IMR-90 (cell line): ENCODE data around the gene EPB41L3. TPM values are rescaled to one million over a fixed set of nuclear protein-coding genes. Genes with fewer than 3 reads are reported as not detected.

Experiments used
- ATAC-seq: fragments of 200-7000 bp; cut with Tn5 transposase; 2 replicates; pipeline ENCODE4 v1.9.1; 2020; ENCODE audit warnings: low read depth, mild to moderate bottlenecking, moderate library complexity
- BruUV-seq: library from RNA; stranded (reverse); fragments of 400-500 nt; replicated peaks from 2 replicates; lab custom pipeline; 2021; lab: Mats Ljungman, UMichigan
- CTCF ChIA-PET: fragments of 300-600 bp; formaldehyde crosslinking; extraction: SDS; loops from one replicate; lab custom pipeline; 2021; ENCODE audit warnings: antibody characterized with exemption; lab: Yijun Ruan, JAX
- POLR2A ChIA-PET: fragments of 300-600 bp; sonication (Branson Sonifier 250); formaldehyde crosslinking; loops from one replicate; lab custom pipeline; 2022; ENCODE audit warnings: antibody characterized with exemption; ENCODE audit not compliant: unreplicated experiment; lab: Charles Lee
- DNase-seq: peaks from one replicate; pipeline ENCODE4 v3.0.0; 2013
- H2AFZ ChIP-seq: replicated peaks from 2 replicates; pipeline ENCODE3; 2013; ENCODE audit warnings: low read length, mild to moderate bottlenecking; ENCODE audit not compliant: poor library complexity
- H2AK5ac ChIP-seq: 2 replicates; pipeline ENCODE4 v1.6.1; 2013; ENCODE audit warnings: low read depth, low read length, inconsistent platforms
- H2AK9ac ChIP-seq: replicated peaks from 2 replicates; pipeline ENCODE3; 2013; ENCODE audit warnings: mild to moderate bottlenecking, low read depth, low read length, moderate library complexity; ENCODE audit not compliant: poor library complexity
- H2BK120ac ChIP-seq: 2 replicates; pipeline ENCODE4 v1.6.1; 2013; ENCODE audit warnings: low read depth, low read length, inconsistent platforms
- H2BK15ac ChIP-seq: 3 replicates; pipeline ENCODE4 v1.6.1; 2013; ENCODE audit warnings: low read depth, low read length, inconsistent platforms
- H2BK20ac ChIP-seq: 2 replicates; pipeline ENCODE4 v1.6.1; 2013; ENCODE audit warnings: low read depth, mild to moderate bottlenecking, inconsistent platforms, low read length, moderate library complexity
- H2BK5ac ChIP-seq: 2 replicates; pipeline ENCODE4 v1.6.1; 2013; ENCODE audit warnings: mild to moderate bottlenecking, low read depth, low read length, inconsistent platforms; ENCODE audit not compliant: poor library complexity, severe bottlenecking
- H3K14ac ChIP-seq: replicated peaks from 2 replicates; pipeline ENCODE4 v1.6.1; 2013; ENCODE audit warnings: low read depth, low read length, inconsistent platforms
- H3K18ac ChIP-seq: 2 replicates; pipeline ENCODE4 v1.6.1; 2013; ENCODE audit warnings: low read depth, low read length, control low read depth
- H3K23ac ChIP-seq: 2 replicates; pipeline ENCODE4 v1.6.1; 2013; ENCODE audit warnings: low read depth, low read length, inconsistent platforms
- H3K27ac ChIP-seq: 2 replicates; pipeline ENCODE4 v1.5.1; 2013; ENCODE audit warnings: mild to moderate bottlenecking, control low read depth, low read length; ENCODE audit not compliant: insufficient read depth
- H3K27me3 ChIP-seq: 2 replicates; pipeline ENCODE4 v1.6.1; 2013; ENCODE audit warnings: low read length; ENCODE audit not compliant: control insufficient read depth, insufficient read depth
- H3K36me3 ChIP-seq: 2 replicates; pipeline ENCODE4 v1.6.1; 2013; ENCODE audit warnings: low read length, mixed read lengths; ENCODE audit not compliant: control insufficient read depth, insufficient read depth
- H3K4ac ChIP-seq: 2 replicates; pipeline ENCODE4 v1.6.1; 2013; ENCODE audit warnings: low read depth, low read length, inconsistent platforms
- H3K4me1 ChIP-seq: 2 replicates; pipeline ENCODE4 v1.6.1; 2013; ENCODE audit warnings: low read length, mixed read lengths; ENCODE audit not compliant: control insufficient read depth, insufficient read depth
- H3K4me2 ChIP-seq: 2 replicates; pipeline ENCODE4 v1.6.1; 2013; ENCODE audit warnings: low read depth, mild to moderate bottlenecking, control low read depth, low read length, moderate library complexity
- H3K4me3 ChIP-seq: 2 replicates; pipeline ENCODE4 v1.5.1; 2013; ENCODE audit warnings: low read depth, mild to moderate bottlenecking, control low read depth, low read length, moderate library complexity; ENCODE audit not compliant: insufficient read depth
- H3K56ac ChIP-seq: 2 replicates; pipeline ENCODE4 v1.6.1; 2013; ENCODE audit warnings: low read length, inconsistent platforms; ENCODE audit not compliant: insufficient read depth; ENCODE audit errors: extremely low read depth
- H3K79me1 ChIP-seq, 2 experiments: 2 replicates each; pipeline ENCODE4 v1.6.1; 2013; ENCODE audit warnings: low read length in 2 of 2, inconsistent platforms in 1 of 2, low read depth in 1 of 2
- H3K9ac ChIP-seq: 2 replicates; pipeline ENCODE4 v1.6.1; 2013; ENCODE audit warnings: low read depth, low read length, control low read depth
- H3K9me1 ChIP-seq: 2 replicates; pipeline ENCODE4 v1.6.1; 2013; ENCODE audit warnings: low read length, inconsistent platforms; ENCODE audit not compliant: insufficient read depth
- H3K9me3 ChIP-seq: 2 replicates; pipeline ENCODE4 v1.6.1; 2013; ENCODE audit warnings: low read length; ENCODE audit not compliant: control insufficient read depth, insufficient read depth
- H4K20me1 ChIP-seq: 2 replicates; pipeline ENCODE4 v1.6.1; 2013; ENCODE audit warnings: low read length, inconsistent platforms; ENCODE audit not compliant: insufficient read depth
- H4K5ac ChIP-seq: 2 replicates; pipeline ENCODE4 v1.6.1; 2013; ENCODE audit warnings: mild to moderate bottlenecking, low read depth, low read length, control low read depth
- H4K8ac ChIP-seq, 2 experiments: 2 replicates each; pipeline ENCODE4 v1.6.1; 2013; ENCODE audit warnings: low read depth in 2 of 2, low read length in 2 of 2, control low read depth in 1 of 2, inconsistent platforms in 1 of 2
- H4K91ac ChIP-seq: 2 replicates; pipeline ENCODE4 v1.6.1; 2013; ENCODE audit warnings: low read depth, low read length, inconsistent platforms; ENCODE audit not compliant: insufficient read depth
- BHLHE40 ChIP-seq: fragments of 150-350 bp; IDR thresholded peaks from 2 replicates; pipeline ENCODE4 v1.6.1; 2016; ENCODE audit warnings: mild to moderate bottlenecking, low read depth, low read length
- CEBPB ChIP-seq: IDR thresholded peaks from 2 replicates; pipeline ENCODE4 v1.6.1; 2012; ENCODE audit warnings: low read depth, low read length, improper control_type of control experiment
- CHD1 ChIP-seq: IDR thresholded peaks from 2 replicates; pipeline ENCODE4 v1.6.1; 2012; ENCODE audit warnings: low read depth, low read length, improper control_type of control experiment
- CTCF ChIP-seq: conservative IDR thresholded peaks from 2 replicates; pipeline ENCODE4 v1.5.1; 2012; ENCODE audit warnings: mild to moderate bottlenecking, low read depth, low read length, improper control_type of control experiment
- ELK1 ChIP-seq: fragments of 150-350 bp; IDR thresholded peaks from 2 replicates; pipeline ENCODE4 v1.6.1; 2016; ENCODE audit warnings: low read depth, mild to moderate bottlenecking, low read length, moderate library complexity, borderline replicate concordance
- FOS ChIP-seq: fragments of 150-350 bp; IDR thresholded peaks from 2 replicates; pipeline ENCODE4 v1.6.1; 2016; ENCODE audit warnings: low read depth, low read length
- MAFK ChIP-seq: IDR thresholded peaks from 2 replicates; pipeline ENCODE4 v1.6.1; 2012; ENCODE audit warnings: low read depth, low read length, improper control_type of control experiment
- MAZ ChIP-seq: IDR thresholded peaks from 2 replicates; pipeline ENCODE4 v1.6.1; 2012; ENCODE audit warnings: low read depth, mild to moderate bottlenecking, low read length, improper control_type of control experiment, moderate library complexity, borderline replicate concordance
- NFE2L2 ChIP-seq: fragments of 150-350 bp; IDR thresholded peaks from 2 replicates; pipeline ENCODE4 v1.6.1; 2016; ENCODE audit warnings: low read depth, mild to moderate bottlenecking, low read length
- POLR2A ChIP-seq: IDR thresholded peaks from 2 replicates; pipeline ENCODE4 v1.6.1; 2012; ENCODE audit warnings: mild to moderate bottlenecking, low read depth, low read length
- RAD21 ChIP-seq: IDR thresholded peaks from 2 replicates; pipeline ENCODE4 v1.6.1; 2012; ENCODE audit warnings: low read length, improper control_type of control experiment
- RFX5 ChIP-seq: IDR thresholded peaks from 2 replicates; pipeline ENCODE4 v1.8.0; 2012; ENCODE audit warnings: low read depth, mild to moderate bottlenecking, low read length, moderate library complexity
- SMC3 ChIP-seq: fragments of 150-350 bp; IDR thresholded peaks from 2 replicates; pipeline ENCODE4 v1.6.1; 2016; ENCODE audit warnings: low read depth, mild to moderate bottlenecking, antibody characterized with exemption, low read length, moderate library complexity
- USF2 ChIP-seq: fragments of 150-350 bp; IDR thresholded peaks from 2 replicates; pipeline ENCODE4 v1.6.1; 2017; ENCODE audit warnings: mild to moderate bottlenecking, antibody characterized with exemption, low read length, low read depth
- WGBS, 2 experiments: methylation state at CpG; one replicate each; pipeline versions ENCODE4 v1.1.5 to v1.1.7; 2013; ENCODE audit warnings: missing lambda C conversion rate in 2 of 2; ENCODE audit not compliant: insufficient read length in 1 of 2; ENCODE audit errors: extremely low coverage in 2 of 2; 5-methylcytosine and 5-hydroxymethylcytosine counted together
- dilution Hi-C: fragments of 300-500 bp; cut with HindIII; formaldehyde crosslinking; loops from one replicate; pipeline ENCODE4 v1.14.3; 2018; ENCODE audit warnings: low sequenced_read_pairs; ENCODE audit not compliant: unreplicated experiment
- in situ Hi-C: fragments of 300-500 bp; cut with MboI; formaldehyde crosslinking; loops from 3 replicates; pipeline ENCODE4 v1.14.3; 2019; ENCODE audit warnings: low sequenced_read_pairs, inconsistent platforms, mixed read lengths
- intact Hi-C: fragments of 100-400 bp; cut with micrococcal nuclease; formaldehyde crosslinking; loops from 2 replicates; pipeline ENCODE4 v1.10.0; 2022
- polyA plus RNA-seq, 3 experiments: library from polyadenylated mRNA; depleted of rRNA; stranded (reverse); fragments of >200 nt; gene quantifications; 2 replicates each; pipeline ENCODE4 v1.2.3, GENCODE V29; 2012; ENCODE audit warnings: low replicate concordance in 1 of 3
- total RNA-seq: library from RNA; depleted of rRNA; stranded (reverse); fragments of >200 nt; gene quantifications from 2 replicates; pipeline ENCODE4 v1.2.3, GENCODE V29; 2012

The EPB41L3 gene
- total and polyA plus RNA-seq, 2 of the 4 experiments (the other 2 are of a cell fraction), result 36.6 to 70.3 TPM

GRCh38 chr18:5516841-5517240, 27.0 kb downstream of the EPB41L3 start:
- Histone ChIP-seq H3K9me3 (no peaks in the 10 kb centered on the region), H3K4me3 (no peak overlapping the region), H3K79me1 (peaks cover 7 to 64% of the 10 kb centered on the region in 2 experiments), H3K36me3 (no peaks in the 10 kb centered on the region), H3K23ac (no peak overlapping the region), H3K18ac (no peak overlapping the region), H3K27ac (no peak overlapping the region), H3K4me2 (no peak overlapping the region), H3K4ac (no peak overlapping the region), H3K9me1 (peaks cover 7% of the 10 kb centered on the region; the same call in 1 of the 2 replicates), H2AK5ac (no peak overlapping the region), H3K4me1 (peaks cover 9% of the 10 kb centered on the region), H3K27me3 (no peaks in the 10 kb centered on the region), H4K20me1 (peaks cover 33% of the 10 kb centered on the region; the same call in 1 of the 2 replicates), H2BK20ac (no peak overlapping the region), H2BK5ac (no peak overlapping the region), H4K5ac (no peak overlapping the region), H2AFZ (no peak overlapping the region), H3K56ac (no peak overlapping the region), H2AK9ac (no peak overlapping the region), H2BK120ac (no peak overlapping the region), H4K91ac (no peak overlapping the region), H2BK15ac (no peak overlapping the region), H4K8ac (no peak overlapping the region), H3K14ac (no peak overlapping the region), H3K9ac (no peak overlapping the region)
- no peak for TF ChIP-seq CEBPB
- no peak for TF ChIP-seq RAD21
- no peak for TF ChIP-seq MAFK
- TF ChIP-seq NFE2L2, result no peak
- no peak for TF ChIP-seq FOS
- TF ChIP-seq BHLHE40, result no peak
- TF ChIP-seq SMC3, result no peak
- no peak for TF ChIP-seq CHD1
- TF ChIP-seq POLR2A, result no peak
- no peak for TF ChIP-seq ELK1
- no peak for TF ChIP-seq RFX5
- no peak for TF ChIP-seq MAZ
- no peak for TF ChIP-seq USF2
- TF ChIP-seq CTCF, result no peak
- no peak for ATAC-seq
- DNase-seq, result no peak
- ChIA-PET POLR2A (no interaction called here), CTCF (no interaction called here)
- 68% methylated on average over 4 of the region's 6 CpGs; no CpG with 5 or more reads in 1 of the 2 experiments for WGBS, 2 experiments
- BruUV-seq, result no TSS peak
- dilution Hi-C loops (no loop called here), intact Hi-C loops (no loop called here), in situ Hi-C loops (no loop called here)
